Measurements from ENCODE around the gene ULK4.

DNA sequence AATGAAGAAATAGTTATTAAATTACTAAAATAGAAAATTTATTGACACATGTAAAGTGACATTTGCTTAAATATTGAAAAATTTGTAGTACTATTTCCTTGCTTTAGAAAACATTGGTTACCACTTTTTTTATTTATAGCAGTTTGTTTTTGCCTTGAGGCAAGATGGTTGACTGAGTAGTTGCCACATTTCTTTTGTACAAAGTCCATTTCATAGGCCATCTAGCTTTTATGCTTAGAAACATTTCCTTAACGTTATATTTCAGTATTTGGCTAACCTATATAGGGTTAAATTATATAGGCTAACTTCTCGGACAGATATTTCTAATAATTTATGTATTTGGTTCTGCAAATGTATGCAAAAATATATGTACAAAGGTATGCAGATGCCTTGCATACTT lies 745.5 kb downstream of the ULK4 start:
- TF ChIP-seq POLR2A (IDR thresholded peaks at IDR 0.05): no peak
- TF ChIP-seq, protein P1, sequence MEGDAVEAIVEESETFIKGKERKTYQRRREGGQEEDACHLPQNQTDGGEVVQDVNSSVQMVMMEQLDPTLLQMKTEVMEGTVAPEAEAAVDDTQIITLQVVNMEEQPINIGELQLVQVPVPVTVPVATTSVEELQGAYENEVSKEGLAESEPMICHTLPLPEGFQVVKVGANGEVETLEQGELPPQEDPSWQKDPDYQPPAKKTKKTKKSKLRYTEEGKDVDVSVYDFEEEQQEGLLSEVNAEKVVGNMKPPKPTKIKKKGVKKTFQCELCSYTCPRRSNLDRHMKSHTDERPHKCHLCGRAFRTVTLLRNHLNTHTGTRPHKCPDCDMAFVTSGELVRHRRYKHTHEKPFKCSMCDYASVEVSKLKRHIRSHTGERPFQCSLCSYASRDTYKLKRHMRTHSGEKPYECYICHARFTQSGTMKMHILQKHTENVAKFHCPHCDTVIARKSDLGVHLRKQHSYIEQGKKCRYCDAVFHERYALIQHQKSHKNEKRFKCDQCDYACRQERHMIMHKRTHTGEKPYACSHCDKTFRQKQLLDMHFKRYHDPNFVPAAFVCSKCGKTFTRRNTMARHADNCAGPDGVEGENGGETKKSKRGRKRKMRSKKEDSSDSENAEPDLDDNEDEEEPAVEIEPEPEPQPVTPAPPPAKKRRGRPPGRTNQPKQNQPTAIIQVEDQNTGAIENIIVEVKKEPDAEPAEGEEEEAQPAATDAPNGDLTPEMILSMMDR (IDR thresholded peaks at IDR 0.05): no peak

Data from tibial nerve (tissue), 3 donors.